GM12878 (cell line): ENCODE results near the gene OR2A1. TPM values are rescaled to one million over a fixed set of nuclear protein-coding genes. Genes with fewer than 3 reads are reported as not detected.
"Not testable (repeated sequence)": the region's sequence is repeated elsewhere in the genome, so short reads cannot be mapped to it uniquely, and the experiment has no call there.

Experiments used
- ATAC-seq: fragments of 200-7000 bp; cut with Tn5 transposase; 3 replicates; pipeline ENCODE4 v1.9.1; 2020; ENCODE audit warnings: mild to moderate bottlenecking, moderate library complexity
- BruUV-seq: library from RNA; stranded (reverse); fragments of 400-500 nt; replicated peaks from 2 replicates; lab custom pipeline; 2021; lab: Mats Ljungman, UMichigan
- CTCF ChIA-PET: fragments of 300-600 bp; sonication (Branson Sonifier 250); formaldehyde crosslinking; extraction: SDS; loops from one replicate; lab custom pipeline; 2021; ENCODE audit warnings: inconsistent platforms; lab: Yijun Ruan, JAX
- POLR2A ChIA-PET: fragments of 350-600 bp; formaldehyde crosslinking; extraction: SDS; loops from one replicate; lab custom pipeline; 2021; ENCODE audit warnings: inconsistent platforms; lab: Charles Lee
- RAD21 ChIA-PET: fragments of 300-600 bp; sonication (Branson Sonifier 250); formaldehyde crosslinking; loops from one replicate; lab custom pipeline; 2023; ENCODE audit warnings: antibody characterized with exemption; ENCODE audit not compliant: unreplicated experiment; lab: Charles Lee
- SMC1A ChIA-PET: fragments of 300-600 bp; sonication (Branson Sonifier 250); formaldehyde crosslinking; loops from one replicate; lab custom pipeline; 2023; ENCODE audit not compliant: unreplicated experiment, uncharacterized antibody; lab: Charles Lee
- DNase-seq: peaks from one replicate; pipeline ENCODE4 v3.0.0-alpha.2; 2011; ENCODE audit warnings: low read depth, low spot score
- FAIRE-seq: peaks from 3 replicates; lab custom pipeline; 2011; peaks lifted over from hg19 to GRCh38; lab: Jason Lieb, UNC
- H2AFZ ChIP-seq: 2 replicates; pipeline ENCODE4 v1.6.0; 2011; ENCODE audit warnings: low read depth, low read length, control low read depth; ENCODE audit not compliant: control insufficient read depth
- H3K27ac ChIP-seq: 2 replicates; pipeline ENCODE4 v1.5.1; 2011; ENCODE audit warnings: control low read depth; ENCODE audit not compliant: control insufficient read depth, insufficient read depth
- H3K27me3 ChIP-seq, 2 experiments: replicated peaks in 1 of 2; 2 replicates each; pipeline versions ENCODE4 v1.6.0 to v1.6.1; 2011; ENCODE audit warnings: low read length in 1 of 2; ENCODE audit not compliant: control insufficient read depth in 2 of 2, insufficient read depth in 2 of 2
- H3K36me3 ChIP-seq, 2 experiments: 2 replicates each; pipeline ENCODE4 v1.5.1; 2011; ENCODE audit warnings: low read length in 1 of 2; ENCODE audit not compliant: control insufficient read depth in 2 of 2, insufficient read depth in 2 of 2
- H3K4me1 ChIP-seq: 2 replicates; pipeline ENCODE4 v1.6.1; 2011; ENCODE audit warnings: mild to moderate bottlenecking, low read length, moderate library complexity, mixed read lengths; ENCODE audit not compliant: control insufficient read depth, insufficient read depth
- H3K4me2 ChIP-seq: 2 replicates; pipeline ENCODE4 v1.6.0; 2011; ENCODE audit warnings: control low read depth; ENCODE audit not compliant: control insufficient read depth, insufficient read depth
- H3K4me3 ChIP-seq: fragments of 200-600 bp; sonication (generic); 2 replicates; pipeline ENCODE4 v1.5.1; 2016
- H3K79me2 ChIP-seq: 2 replicates; pipeline ENCODE4 v1.6.0; 2011; ENCODE audit warnings: low read length; ENCODE audit not compliant: control insufficient read depth, insufficient read depth
- H3K9ac ChIP-seq: 2 replicates; pipeline ENCODE4 v1.8.0; 2011; ENCODE audit warnings: low read length, control low read depth, mixed read lengths; ENCODE audit not compliant: control insufficient read depth, insufficient read depth
- H3K9me3 ChIP-seq: replicated peaks from 3 replicates; pipeline ENCODE4 v1.5.1; 2011; ENCODE audit warnings: mild to moderate bottlenecking, low read length; ENCODE audit not compliant: control insufficient read depth, insufficient read depth
- H4K20me1 ChIP-seq: 2 replicates; pipeline ENCODE4 v1.6.0; 2011; ENCODE audit not compliant: control insufficient read depth, insufficient read depth
- WGBS: methylation state at CpG from one replicate; pipeline ENCODE4 v1.1.6; 2016; ENCODE audit warnings: low lambda C conversion rate; ENCODE audit not compliant: insufficient replicate concordance, insufficient coverage; ENCODE audit errors: missing lambda C conversion rate; 5-methylcytosine and 5-hydroxymethylcytosine counted together
- in situ Hi-C: fragments of 300-500 bp; cut with MboI; formaldehyde crosslinking; loops from 9 replicates; pipeline ENCODE4 v1.14.3; 2018; ENCODE audit warnings: mixed read lengths
- intact Hi-C: fragments of 100-400 bp; cut with micrococcal nuclease; formaldehyde crosslinking; loops from one replicate; pipeline ENCODE4 v1.14.2; 2022; ENCODE audit not compliant: unreplicated experiment
- polyA plus RNA-seq, 11 experiments: library from polyadenylated mRNA; depleted of rRNA in 4 of 11; unstranded in 6 of 11; stranded (reverse) in 5 of 11; fragments of >200 nt; fragmentation: Nextera tagmentation in 4 of 11; fragmentation: Illumina TruSeq in 1 of 11; extraction: Ambion mirVana in 4 of 11; extraction: Trizol in 1 of 11; gene quantifications; 1 replicate in 1 of 11; 2 replicates in 10 of 11; pipeline versions ENCODE4 v1.2.1 to v1.2.3, GENCODE V29; 2011 to 2016; ENCODE audit warnings: inconsistent platforms in 2 of 11, missing spikeins in 2 of 11, low read depth in 1 of 11
- total RNA-seq, 4 experiments: library from RNA; depleted of rRNA in 3 of 4; stranded (reverse); fragments of >200 nt in 3 of 4; fragmentation: Illumina TruSeq in 1 of 4; extraction: Trizol in 1 of 4; gene quantifications; 2 replicates each; pipeline versions ENCODE4 v1.2.1 to v1.2.3, GENCODE V29; 2013 to 2021

Gene OR2A1
- total and polyA plus RNA-seq, 10 of the 15 experiments (the other 5 are each of a cell fraction or from before 2014, with no cell fraction given): 0.04 to 0.44 (median 0.05) TPM; not detected in 3

DNA sequence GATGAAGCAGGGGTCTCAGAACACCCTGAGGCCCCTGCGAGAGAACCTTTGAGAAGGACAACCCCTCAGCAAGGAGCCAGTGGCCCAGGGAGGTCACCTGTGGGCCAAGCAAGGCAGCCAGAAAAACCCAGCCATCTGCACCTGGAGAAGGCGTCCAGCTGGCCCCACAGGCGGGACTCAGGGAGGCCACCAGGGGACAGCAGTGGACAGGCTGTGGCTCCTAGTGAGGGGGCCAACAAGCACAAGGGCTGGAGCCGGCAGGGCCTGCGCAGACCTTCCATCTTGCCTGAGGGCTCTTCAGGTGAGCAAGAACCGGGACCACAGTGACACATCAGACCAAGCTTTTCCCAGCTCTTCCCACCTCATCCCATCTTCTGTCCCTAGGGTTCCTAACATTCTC, 53.3 kb downstream of the OR2A1 start:
- H3K9me3 ChIP-seq, SMC1A ChIA-PET, H2AFZ ChIP-seq, BruUV-seq, H3K9ac ChIP-seq, H3K36me3 ChIP-seq, H3K27me3 ChIP-seq, H3K79me2 ChIP-seq, H3K27ac ChIP-seq, H3K4me2 ChIP-seq, CTCF ChIA-PET, H4K20me1 ChIP-seq, POLR2A ChIA-PET, H3K4me1 ChIP-seq, H3K4me3 ChIP-seq, intact Hi-C loops, RAD21 ChIA-PET, in situ Hi-C loops, FAIRE-seq, DNase-seq: not testable (repeated sequence)
- peak; percentile 43; the same call in 2 of the 3 replicates for ATAC-seq
- WGBS: no CpG with 5 or more reads among the region's 6 CpGs

DNA sequence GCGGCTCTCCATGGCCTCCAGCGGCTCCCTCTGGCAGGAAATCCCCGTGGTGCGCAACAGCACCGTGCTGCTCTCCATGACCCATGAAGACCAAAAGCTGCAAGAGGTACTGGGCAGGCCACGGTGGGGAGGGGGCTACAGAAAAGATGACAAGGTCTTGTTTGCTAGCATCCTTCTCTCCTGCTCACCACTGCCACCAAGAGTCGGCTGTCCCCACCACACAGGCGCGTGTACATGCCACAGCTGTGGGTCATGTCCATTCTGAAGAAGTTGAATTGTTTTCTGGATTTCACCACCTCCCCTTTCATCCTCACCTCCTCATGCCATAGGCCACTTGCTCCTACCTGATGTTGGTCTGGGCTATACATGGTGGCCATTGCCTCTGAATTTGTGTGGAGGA, 55.0 kb downstream of the OR2A1 start:
- SMC1A ChIA-PET, FAIRE-seq, H3K27me3 ChIP-seq, H4K20me1 ChIP-seq, in situ Hi-C loops, H3K79me2 ChIP-seq, H3K36me3 ChIP-seq, H2AFZ ChIP-seq, H3K4me1 ChIP-seq, H3K27ac ChIP-seq, intact Hi-C loops, DNase-seq, ATAC-seq, POLR2A ChIA-PET, H3K9ac ChIP-seq, BruUV-seq, H3K4me3 ChIP-seq, H3K4me2 ChIP-seq, H3K9me3 ChIP-seq, CTCF ChIA-PET, RAD21 ChIA-PET: not testable (repeated sequence)
- no CpG with 5 or more reads among the region's 9 CpGs for WGBS

DNA sequence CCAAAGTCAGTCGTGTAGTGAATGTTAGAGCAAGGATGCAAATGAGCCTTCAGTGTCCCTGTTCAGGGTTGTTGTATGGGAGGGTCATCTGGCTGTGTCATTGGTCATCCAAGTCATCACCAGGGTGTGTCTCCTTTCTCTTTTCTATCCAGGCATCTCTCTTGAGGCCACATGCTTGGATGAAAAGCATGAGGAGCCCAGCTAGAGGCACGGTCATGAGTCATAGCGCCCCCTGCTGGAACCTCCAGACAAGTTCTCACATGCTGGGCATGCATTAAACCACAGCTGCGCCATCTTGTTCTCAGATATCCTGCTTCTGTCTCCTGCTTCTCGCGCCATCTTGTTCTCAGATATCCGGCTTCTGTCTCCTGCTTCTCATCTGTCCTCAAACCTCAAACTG, 57.0 kb downstream of the OR2A1 start:
- not testable (repeated sequence) for H3K9me3 ChIP-seq

More for the DNA sequence above, 57.0 kb downstream of the OR2A1 start:
- peak; percentile 54; the same call in 2 of the 3 replicates for ATAC-seq
- H4K20me1 ChIP-seq, FAIRE-seq, DNase-seq, H2AFZ ChIP-seq, BruUV-seq, H3K79me2 ChIP-seq, CTCF ChIA-PET, POLR2A ChIA-PET, intact Hi-C loops, H3K4me3 ChIP-seq, RAD21 ChIA-PET, H3K27me3 ChIP-seq, in situ Hi-C loops, SMC1A ChIA-PET, H3K4me1 ChIP-seq, H3K9ac ChIP-seq, H3K27ac ChIP-seq, H3K36me3 ChIP-seq, H3K4me2 ChIP-seq: not testable (repeated sequence)
- no CpG with 5 or more reads among the region's 7 CpGs for WGBS

Other genes starting within 250 kb of the OR2A1 start
Only the 7 nearest of the 11 such genes appear.
- 1.2 and 1.6 TPM in 2 replicates for gene CTAGE4, start 129.0 kb upstream of the OR2A1 start, total RNA-seq (2014; rRNA removed)
- gene CTAGE4, start 129.0 kb upstream of the OR2A1 start, total RNA-seq (2014; rRNA removed; fragmentation: Illumina TruSeq; extraction: Trizol): 0.94 and 1.2 TPM in 2 replicates
- gene CTAGE4, start 129.0 kb upstream of the OR2A1 start, total RNA-seq (2021): 1.3 and 1.5 TPM in 2 replicates
- 1.0 and 1.2 TPM in 2 replicates for gene CTAGE4, start 129.0 kb upstream of the OR2A1 start, polyA plus RNA-seq (2011; rRNA removed)
- 1.5 and 2.2 TPM in 2 replicates for gene CTAGE4, start 129.0 kb upstream of the OR2A1 start, polyA plus RNA-seq (2014; fragmentation: Illumina TruSeq; extraction: Trizol)
- under 1 TPM; 0.09 to 0.21 TPM for gene CTAGE4, start 129.0 kb upstream of the OR2A1 start, polyA plus RNA-seq (2014; fragmentation: Nextera tagmentation; extraction: Ambion mirVana)
- gene CTAGE4, start 129.0 kb upstream of the OR2A1 start, polyA plus RNA-seq (2014; rRNA removed): 1.0 and 1.8 TPM in 2 replicates
- under 1 TPM in 1 of 2 experiments, not detected in 1; 0.90 TPM for gene CTAGE4, start 129.0 kb upstream of the OR2A1 start, polyA plus RNA-seq (2016; fragmentation: Nextera tagmentation; extraction: Ambion mirVana)
- gene ARHGEF35, start 116.6 kb upstream of the OR2A1 start, total RNA-seq (2014; rRNA removed): 2.4 and 2.9 TPM in 2 replicates
- gene ARHGEF35, start 116.6 kb upstream of the OR2A1 start, total RNA-seq (2014; rRNA removed; fragmentation: Illumina TruSeq; extraction: Trizol): 7.5 and 7.6 TPM in 2 replicates
- gene ARHGEF35, start 116.6 kb upstream of the OR2A1 start, total RNA-seq (2021): 8.8 and 9.7 TPM in 2 replicates
- gene ARHGEF35, start 116.6 kb upstream of the OR2A1 start, polyA plus RNA-seq (2011; rRNA removed): 0.39 and 0.88 TPM in 2 replicates
- 9.2 and 10.8 TPM in 2 replicates for gene ARHGEF35, start 116.6 kb upstream of the OR2A1 start, polyA plus RNA-seq (2014; fragmentation: Illumina TruSeq; extraction: Trizol)
- gene ARHGEF35, start 116.6 kb upstream of the OR2A1 start, polyA plus RNA-seq (2014; fragmentation: Nextera tagmentation; extraction: Ambion mirVana): 1 to 10 TPM; 1.1 to 1.6 TPM
- gene ARHGEF35, start 116.6 kb upstream of the OR2A1 start, polyA plus RNA-seq (2014; rRNA removed): 3.4 and 3.7 TPM in 2 replicates
- 1 to 10 TPM; 5.7 to 6.6 TPM for gene ARHGEF35, start 116.6 kb upstream of the OR2A1 start, polyA plus RNA-seq (2016; fragmentation: Nextera tagmentation; extraction: Ambion mirVana)
- under 0.01 TPM in 1 of 2 replicates, not detected in the other for gene OR2A42, start 72.8 kb upstream of the OR2A1 start, total RNA-seq (2014; rRNA removed)
- gene OR2A42, start 72.8 kb upstream of the OR2A1 start, total RNA-seq (2014; rRNA removed; fragmentation: Illumina TruSeq; extraction: Trizol): 0.05 TPM in 1 of 2 replicates, not detected in the other
- gene OR2A42, start 72.8 kb upstream of the OR2A1 start, total RNA-seq (2021): not detected in 2 replicates
- gene OR2A42, start 72.8 kb upstream of the OR2A1 start, polyA plus RNA-seq (2011; rRNA removed): not detected in 2 replicates
- 0.04 TPM in 1 of 2 replicates, not detected in the other for gene OR2A42, start 72.8 kb upstream of the OR2A1 start, polyA plus RNA-seq (2014; fragmentation: Illumina TruSeq; extraction: Trizol)
- gene OR2A42, start 72.8 kb upstream of the OR2A1 start, polyA plus RNA-seq (2014; fragmentation: Nextera tagmentation; extraction: Ambion mirVana): under 1 TPM; 0.02 to 0.06 TPM
- not detected in 2 replicates for gene OR2A42, start 72.8 kb upstream of the OR2A1 start, polyA plus RNA-seq (2014; rRNA removed)
- gene OR2A42, start 72.8 kb upstream of the OR2A1 start, polyA plus RNA-seq (2016; fragmentation: Nextera tagmentation; extraction: Ambion mirVana): under 1 TPM; 0.32 to 0.42 TPM
- gene OR2A7, start 47.6 kb upstream of the OR2A1 start, total RNA-seq (2014; rRNA removed): 0.96 and 1.7 TPM in 2 replicates
- gene OR2A7, start 47.6 kb upstream of the OR2A1 start, total RNA-seq (2014; rRNA removed; fragmentation: Illumina TruSeq; extraction: Trizol): 0.94 and 1.2 TPM in 2 replicates
- gene OR2A7, start 47.6 kb upstream of the OR2A1 start, total RNA-seq (2021): 1.5 and 2.3 TPM in 2 replicates
- gene OR2A7, start 47.6 kb upstream of the OR2A1 start, polyA plus RNA-seq (2011; rRNA removed): 0.84 and 1.1 TPM in 2 replicates
- gene OR2A7, start 47.6 kb upstream of the OR2A1 start, polyA plus RNA-seq (2014; fragmentation: Illumina TruSeq; extraction: Trizol): 2.0 and 2.3 TPM in 2 replicates
- under 1 TPM; 0.37 to 0.55 TPM for gene OR2A7, start 47.6 kb upstream of the OR2A1 start, polyA plus RNA-seq (2014; fragmentation: Nextera tagmentation; extraction: Ambion mirVana)
- 0.76 and 0.95 TPM in 2 replicates for gene OR2A7, start 47.6 kb upstream of the OR2A1 start, polyA plus RNA-seq (2014; rRNA removed)
- gene OR2A7, start 47.6 kb upstream of the OR2A1 start, polyA plus RNA-seq (2016; fragmentation: Nextera tagmentation; extraction: Ambion mirVana): under 1 TPM; 0.34 to 0.72 TPM
- gene CTAGE8, start 43.1 kb upstream of the OR2A1 start, total RNA-seq (2014; rRNA removed): 0.44 and 0.62 TPM in 2 replicates
- 1.1 and 1.4 TPM in 2 replicates for gene CTAGE8, start 43.1 kb upstream of the OR2A1 start, total RNA-seq (2014; rRNA removed; fragmentation: Illumina TruSeq; extraction: Trizol)
- 0.67 and 1.4 TPM in 2 replicates for gene CTAGE8, start 43.1 kb upstream of the OR2A1 start, total RNA-seq (2021)
- gene CTAGE8, start 43.1 kb upstream of the OR2A1 start, polyA plus RNA-seq (2011; rRNA removed): 0.69 and 1.4 TPM in 2 replicates
- 1.1 and 1.5 TPM in 2 replicates for gene CTAGE8, start 43.1 kb upstream of the OR2A1 start, polyA plus RNA-seq (2014; fragmentation: Illumina TruSeq; extraction: Trizol)
- under 1 TPM; 0.39 to 0.64 TPM for gene CTAGE8, start 43.1 kb upstream of the OR2A1 start, polyA plus RNA-seq (2014; fragmentation: Nextera tagmentation; extraction: Ambion mirVana)
- 0.34 and 1.1 TPM in 2 replicates for gene CTAGE8, start 43.1 kb upstream of the OR2A1 start, polyA plus RNA-seq (2014; rRNA removed)
- gene CTAGE8, start 43.1 kb upstream of the OR2A1 start, polyA plus RNA-seq (2016; fragmentation: Nextera tagmentation; extraction: Ambion mirVana): under 1 TPM; 0.09 to 0.38 TPM
- 6.9 and 7.6 TPM in 2 replicates for gene ARHGEF5, start 43.0 kb downstream of the OR2A1 start, total RNA-seq (2014; rRNA removed)
- gene ARHGEF5, start 43.0 kb downstream of the OR2A1 start, total RNA-seq (2014; rRNA removed; fragmentation: Illumina TruSeq; extraction: Trizol): 6.1 and 6.5 TPM in 2 replicates
- 15.8 and 17.2 TPM in 2 replicates for gene ARHGEF5, start 43.0 kb downstream of the OR2A1 start, total RNA-seq (2021)
- 3.2 and 4.2 TPM in 2 replicates for gene ARHGEF5, start 43.0 kb downstream of the OR2A1 start, polyA plus RNA-seq (2011; rRNA removed)
- 8.3 and 11.0 TPM in 2 replicates for gene ARHGEF5, start 43.0 kb downstream of the OR2A1 start, polyA plus RNA-seq (2014; fragmentation: Illumina TruSeq; extraction: Trizol)
- 1 to 10 TPM; 1.6 to 3.1 TPM for gene ARHGEF5, start 43.0 kb downstream of the OR2A1 start, polyA plus RNA-seq (2014; fragmentation: Nextera tagmentation; extraction: Ambion mirVana)
- 11.7 and 14.3 TPM in 2 replicates for gene ARHGEF5, start 43.0 kb downstream of the OR2A1 start, polyA plus RNA-seq (2014; rRNA removed)
- gene ARHGEF5, start 43.0 kb downstream of the OR2A1 start, polyA plus RNA-seq (2016; fragmentation: Nextera tagmentation; extraction: Ambion mirVana): 1 to 10 TPM; 8.0 to 9.5 TPM
- not detected in 2 replicates for gene NOBOX, start 91.3 kb downstream of the OR2A1 start, total RNA-seq (2014; rRNA removed)
- gene NOBOX, start 91.3 kb downstream of the OR2A1 start, total RNA-seq (2014; rRNA removed; fragmentation: Illumina TruSeq; extraction: Trizol): not detected in 2 replicates
- gene NOBOX, start 91.3 kb downstream of the OR2A1 start, total RNA-seq (2021): not detected in 2 replicates
- not detected in 2 replicates for gene NOBOX, start 91.3 kb downstream of the OR2A1 start, polyA plus RNA-seq (2011; rRNA removed)
- gene NOBOX, start 91.3 kb downstream of the OR2A1 start, polyA plus RNA-seq (2014; fragmentation: Illumina TruSeq; extraction: Trizol): not detected in 2 replicates
- gene NOBOX, start 91.3 kb downstream of the OR2A1 start, polyA plus RNA-seq (2014; fragmentation: Nextera tagmentation; extraction: Ambion mirVana): not detected
- not detected in 2 replicates for gene NOBOX, start 91.3 kb downstream of the OR2A1 start, polyA plus RNA-seq (2014; rRNA removed)
- gene NOBOX, start 91.3 kb downstream of the OR2A1 start, polyA plus RNA-seq (2016; fragmentation: Nextera tagmentation; extraction: Ambion mirVana): not detected